GM18870 (cell line): ENCODE data around the gene SRD5A2.

ENCODE experiments used
- ATAC-seq: cut with Tn5 transposase; IDR thresholded peaks from one replicate; pipeline ENCODE4 v1.9.1; 2021; ENCODE audit warnings: moderate library complexity; ENCODE audit not compliant: unreplicated experiment

The SRD5A2 gene, protein sequence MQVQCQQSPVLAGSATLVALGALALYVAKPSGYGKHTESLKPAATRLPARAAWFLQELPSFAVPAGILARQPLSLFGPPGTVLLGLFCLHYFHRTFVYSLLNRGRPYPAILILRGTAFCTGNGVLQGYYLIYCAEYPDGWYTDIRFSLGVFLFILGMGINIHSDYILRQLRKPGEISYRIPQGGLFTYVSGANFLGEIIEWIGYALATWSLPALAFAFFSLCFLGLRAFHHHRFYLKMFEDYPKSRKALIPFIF

DNA sequence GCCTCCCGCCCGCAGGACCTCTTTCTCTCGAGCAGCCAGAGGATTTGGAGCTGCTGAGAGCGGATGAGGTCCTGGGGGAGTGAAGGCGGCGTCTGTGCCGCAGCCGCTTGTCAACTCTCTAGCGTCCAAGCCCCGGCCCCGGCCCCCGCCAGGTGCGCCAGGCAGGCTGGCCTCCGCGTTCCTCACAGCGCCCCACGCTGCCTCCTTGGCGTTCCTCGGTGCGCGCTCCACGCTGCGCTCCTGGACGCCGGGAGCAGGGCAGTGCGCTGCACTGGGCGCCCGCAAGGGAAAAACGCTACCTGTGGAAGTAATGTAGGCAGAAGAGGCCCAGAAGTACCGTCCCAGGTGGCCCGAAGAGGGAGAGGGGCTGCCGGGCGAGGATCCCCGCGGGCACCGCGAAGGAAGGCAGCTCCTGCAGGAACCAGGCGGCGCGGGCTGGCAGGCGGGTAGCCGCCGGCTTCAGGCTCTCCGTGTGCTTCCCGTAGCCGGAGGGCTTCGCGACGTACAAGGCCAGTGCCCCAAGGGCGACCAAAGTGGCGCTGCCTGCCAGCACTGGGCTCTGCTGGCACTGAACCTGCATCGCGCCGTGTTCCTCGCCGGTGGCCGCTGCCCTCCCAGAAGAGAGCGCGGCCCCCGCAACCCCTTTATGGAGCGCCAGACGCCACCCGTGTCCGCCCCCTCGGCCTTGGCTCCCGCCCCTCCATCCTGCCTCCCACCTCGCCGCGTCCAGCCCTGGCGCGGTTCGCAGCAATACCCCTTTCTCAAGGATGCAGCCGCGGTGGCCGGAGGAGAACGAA, at the start of gene SRD5A2:
SRD5A2 (minus strand) TSS at position 618 of the 797 bp plus-strand sequence; CDS start at position 580, 38 bp downstream.
- ATAC-seq = no peak

DNA sequence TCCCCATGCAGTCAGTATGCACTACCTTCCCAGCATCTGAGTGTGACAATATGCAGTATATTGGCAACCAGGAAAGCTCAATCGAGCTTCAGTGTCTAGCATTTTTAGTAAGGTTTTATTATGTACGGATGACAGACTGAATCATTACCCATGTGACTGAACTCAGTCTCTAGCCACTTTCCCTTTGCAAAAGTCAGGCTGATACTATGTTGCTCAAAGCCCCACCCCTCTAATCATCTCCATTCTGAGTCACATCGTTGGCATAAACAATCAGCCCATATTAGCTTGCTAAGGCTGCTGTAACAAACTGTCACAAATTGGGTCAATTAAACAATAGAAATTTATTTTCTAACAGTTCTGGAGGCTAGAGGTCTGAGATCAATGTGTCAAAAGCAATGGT, 25.8 kb upstream of the SRD5A2 start:
- no peak for ATAC-seq

DNA sequence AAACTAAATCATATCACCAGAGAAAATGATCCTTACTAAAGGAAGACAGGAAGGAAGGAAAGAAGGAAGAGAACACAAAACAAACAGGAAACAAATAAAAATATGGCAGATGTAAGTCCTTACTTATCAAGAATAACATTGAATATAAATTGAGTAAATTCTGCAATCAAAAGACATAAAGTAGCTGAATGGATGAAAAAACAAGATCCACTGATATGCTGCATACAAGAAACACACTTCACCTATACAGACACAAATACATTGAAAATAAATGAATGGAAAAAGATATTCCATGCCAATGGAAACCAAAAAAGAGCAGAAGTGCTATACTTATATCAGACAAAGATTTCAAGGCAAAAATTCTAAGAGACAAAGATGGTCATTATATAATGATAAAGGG, 18.0 kb upstream of the SRD5A2 start:
- no peak for ATAC-seq

DNA sequence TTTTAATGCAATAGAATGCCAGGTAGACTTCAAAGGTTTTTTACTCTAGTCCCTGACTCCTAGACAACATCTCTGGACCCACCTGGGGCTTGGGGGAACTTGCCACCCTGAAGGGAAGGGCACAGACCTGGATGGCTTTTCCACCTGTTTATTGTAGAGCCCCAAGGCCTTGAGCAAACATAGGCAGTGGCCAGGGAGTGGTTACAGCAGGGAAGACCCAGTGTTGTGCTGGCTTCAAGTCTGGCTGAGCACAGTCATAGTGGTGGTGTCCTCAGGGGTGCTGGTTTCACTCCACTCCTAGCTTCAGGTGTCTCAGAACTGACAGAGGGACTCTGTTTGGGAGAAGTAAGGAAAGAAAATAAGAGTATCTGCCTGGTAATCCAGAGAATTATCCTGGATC, 5.5 kb upstream of the SRD5A2 start:
- no peak for ATAC-seq

DNA sequence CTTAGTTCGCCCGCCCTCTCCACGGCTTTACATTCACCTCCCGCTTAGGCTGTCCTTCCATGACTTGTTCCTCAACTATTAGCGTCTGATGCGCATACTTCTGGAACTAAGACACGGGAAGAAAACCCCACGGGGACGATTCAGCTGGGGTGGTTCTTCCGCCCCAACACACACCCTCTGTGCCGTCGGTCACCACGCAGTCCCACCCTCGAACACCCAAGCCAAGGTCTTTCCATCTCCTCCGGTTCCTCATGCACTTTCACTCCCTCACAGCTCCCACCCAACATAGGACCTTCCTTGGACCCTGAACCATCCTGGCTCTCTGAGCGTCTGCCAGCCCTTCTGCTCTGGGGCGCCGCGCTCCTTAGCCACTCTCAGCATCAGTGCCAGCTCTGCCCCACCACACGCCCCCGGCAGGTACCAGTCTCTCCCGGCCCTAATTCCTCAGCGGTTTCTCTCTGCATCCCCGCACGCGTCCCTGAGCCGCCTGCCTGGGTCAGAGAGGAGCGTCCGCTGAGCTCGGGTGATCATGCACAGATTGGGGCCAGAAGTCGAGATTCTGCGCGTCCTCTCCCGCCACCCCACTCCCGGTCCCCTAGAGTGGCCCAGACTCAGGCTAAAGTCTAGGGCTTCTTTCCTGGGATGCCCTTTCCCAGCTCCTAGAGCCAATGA, 522 bp upstream of the SRD5A2 start:
- no peak for ATAC-seq

DNA sequence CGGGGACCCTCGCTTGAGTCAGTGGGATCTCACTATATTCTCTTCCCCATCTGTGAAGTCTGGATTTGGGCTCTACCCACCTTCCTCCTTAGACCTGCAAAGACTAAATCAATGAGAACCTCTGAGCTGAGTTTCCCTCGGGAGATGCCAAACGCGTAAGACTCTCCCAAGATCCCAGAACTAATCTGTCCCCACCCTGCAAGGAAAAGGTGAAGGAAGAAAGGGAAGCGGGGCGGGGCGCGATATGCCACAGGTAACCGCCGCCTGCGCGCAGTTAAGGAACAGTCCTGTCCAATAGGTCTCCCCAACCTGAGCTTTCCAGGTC, 780 bp downstream of the SRD5A2 start:
- no peak for ATAC-seq

DNA sequence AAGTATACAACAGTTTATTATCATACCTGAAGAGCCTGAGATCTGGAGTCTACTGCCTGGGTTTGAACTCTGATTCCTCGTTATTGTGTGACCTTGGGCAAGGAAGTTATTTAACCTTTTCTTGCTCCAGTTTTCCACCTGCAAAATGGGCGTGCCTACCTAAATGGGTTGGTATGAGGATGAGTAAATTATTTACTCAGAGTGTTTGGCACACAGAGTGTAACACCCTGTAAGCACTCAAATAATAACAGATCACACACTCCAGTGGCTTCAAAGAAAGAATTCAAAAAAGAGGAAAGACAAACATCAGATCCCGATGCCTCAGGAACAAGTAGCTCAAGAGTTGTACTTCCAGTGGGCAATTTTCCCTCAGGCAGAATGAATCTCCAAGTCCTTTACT, 2.4 kb downstream of the SRD5A2 start:
- ATAC-seq = no peak

DNA sequence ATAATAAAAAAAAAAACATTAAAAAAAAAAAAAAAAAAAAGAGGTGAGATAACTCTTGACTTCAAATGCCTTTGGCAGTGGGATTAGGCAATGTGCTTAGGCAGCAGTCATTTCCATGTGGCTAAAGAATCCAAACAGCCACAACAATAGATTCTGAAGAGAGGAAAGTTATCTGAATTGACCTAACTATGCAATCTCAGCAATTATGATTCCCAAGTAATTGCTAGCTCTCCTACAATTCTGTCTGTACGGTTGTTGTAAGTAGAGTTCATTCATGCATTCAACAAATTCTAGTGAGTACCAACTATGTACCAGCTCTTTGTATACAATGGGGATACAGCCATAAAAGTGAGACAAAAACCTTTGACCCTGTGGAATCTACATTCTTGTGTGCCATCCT, 3.6 kb downstream of the SRD5A2 start:
- no peak for ATAC-seq

DNA sequence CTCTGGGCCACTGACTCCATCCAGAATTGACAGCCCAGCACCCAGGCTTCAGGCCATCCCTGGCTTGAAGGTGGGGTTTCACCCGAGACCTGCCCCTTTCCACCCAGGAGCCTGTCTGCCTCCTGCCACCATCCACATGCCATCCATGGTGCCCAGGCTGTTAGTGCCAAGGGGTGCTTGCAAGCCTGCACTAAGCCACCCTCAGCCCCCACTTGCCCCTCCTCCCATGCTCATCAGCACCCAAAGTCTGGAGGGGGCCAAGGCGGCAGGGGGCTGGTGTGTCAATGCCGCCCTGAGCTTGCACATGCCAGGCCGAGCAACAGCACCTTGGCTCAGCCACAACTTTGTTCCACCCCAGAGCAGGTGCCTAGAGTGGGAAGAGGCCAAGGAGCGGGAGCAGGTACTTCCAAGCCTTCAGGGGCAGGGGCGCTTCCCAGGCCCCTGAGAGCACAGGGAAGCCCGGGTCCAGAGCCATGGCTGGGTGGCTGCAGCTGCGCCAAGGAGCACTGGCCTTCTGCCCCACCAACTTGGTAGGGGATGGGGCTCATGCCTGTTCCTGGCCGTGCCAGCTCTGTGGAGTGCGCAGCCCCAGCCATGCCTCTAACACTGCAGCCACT, 12.0 kb downstream of the SRD5A2 start:
- no peak for ATAC-seq

DNA sequence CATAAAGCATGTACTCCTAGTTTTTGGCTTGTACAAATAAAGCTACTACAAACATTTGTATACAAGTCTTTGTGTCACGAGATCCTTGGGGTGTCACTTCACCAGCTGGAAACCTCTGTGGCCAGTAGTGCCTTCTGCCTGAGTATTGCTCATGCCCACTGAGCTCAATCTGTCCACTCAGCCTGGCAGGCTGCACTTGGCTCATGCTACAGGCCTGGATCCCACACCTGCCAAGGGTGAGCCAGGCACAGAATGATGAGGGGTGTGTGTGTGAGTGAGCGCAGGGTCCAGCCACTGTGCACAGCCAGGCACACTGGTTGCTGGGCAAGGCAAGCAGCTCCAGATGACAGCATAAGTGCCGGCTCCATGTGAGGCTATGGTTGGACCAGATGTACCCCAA, 13.1 kb downstream of the SRD5A2 start:
- ATAC-seq = no peak

DNA sequence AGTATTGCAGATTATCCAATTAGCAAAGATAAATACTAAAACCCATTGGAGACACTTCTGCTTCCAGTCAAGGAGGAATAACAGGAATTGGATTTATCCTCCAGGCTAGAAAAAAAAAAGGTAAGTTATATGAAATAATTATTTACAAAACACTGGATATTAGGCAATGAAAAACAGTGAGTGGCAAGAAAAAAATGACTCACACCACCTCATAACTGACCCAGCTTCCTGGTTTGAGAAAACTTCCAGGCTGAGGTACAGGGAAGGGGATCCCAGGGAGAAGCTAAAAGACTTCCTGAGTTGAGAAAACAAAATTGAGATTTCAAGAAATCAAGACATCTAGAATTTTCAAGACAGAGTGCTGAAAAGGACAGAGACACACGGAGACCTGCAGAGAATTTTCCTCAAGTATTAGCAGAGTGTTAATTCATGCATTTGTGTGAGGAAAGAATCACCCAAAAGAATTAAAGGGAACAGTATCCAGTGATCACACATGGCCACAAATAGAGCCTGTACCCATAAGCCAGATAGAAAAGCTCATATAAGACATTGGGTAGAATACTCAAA, 17.4 kb downstream of the SRD5A2 start:
- ATAC-seq = no peak

DNA sequence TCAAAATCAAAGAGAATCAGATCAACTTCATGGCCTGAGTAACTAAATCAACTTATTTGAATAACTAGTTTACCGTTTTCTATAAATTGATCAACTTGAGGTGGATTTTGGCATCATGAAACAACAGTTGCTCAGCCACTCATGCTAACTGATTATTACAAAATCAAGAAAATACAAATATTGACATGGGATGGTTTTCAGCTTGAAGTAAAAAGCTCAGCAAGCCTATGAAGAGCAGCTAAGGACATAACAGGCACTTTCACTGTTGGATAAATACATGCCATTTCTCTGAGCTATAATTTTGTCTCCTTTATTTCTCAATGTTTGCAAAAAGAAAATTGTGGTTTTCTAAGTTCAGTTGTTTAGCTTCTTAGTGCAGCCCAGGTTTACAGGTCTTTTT, 18.9 kb downstream of the SRD5A2 start:
- no peak for ATAC-seq

DNA sequence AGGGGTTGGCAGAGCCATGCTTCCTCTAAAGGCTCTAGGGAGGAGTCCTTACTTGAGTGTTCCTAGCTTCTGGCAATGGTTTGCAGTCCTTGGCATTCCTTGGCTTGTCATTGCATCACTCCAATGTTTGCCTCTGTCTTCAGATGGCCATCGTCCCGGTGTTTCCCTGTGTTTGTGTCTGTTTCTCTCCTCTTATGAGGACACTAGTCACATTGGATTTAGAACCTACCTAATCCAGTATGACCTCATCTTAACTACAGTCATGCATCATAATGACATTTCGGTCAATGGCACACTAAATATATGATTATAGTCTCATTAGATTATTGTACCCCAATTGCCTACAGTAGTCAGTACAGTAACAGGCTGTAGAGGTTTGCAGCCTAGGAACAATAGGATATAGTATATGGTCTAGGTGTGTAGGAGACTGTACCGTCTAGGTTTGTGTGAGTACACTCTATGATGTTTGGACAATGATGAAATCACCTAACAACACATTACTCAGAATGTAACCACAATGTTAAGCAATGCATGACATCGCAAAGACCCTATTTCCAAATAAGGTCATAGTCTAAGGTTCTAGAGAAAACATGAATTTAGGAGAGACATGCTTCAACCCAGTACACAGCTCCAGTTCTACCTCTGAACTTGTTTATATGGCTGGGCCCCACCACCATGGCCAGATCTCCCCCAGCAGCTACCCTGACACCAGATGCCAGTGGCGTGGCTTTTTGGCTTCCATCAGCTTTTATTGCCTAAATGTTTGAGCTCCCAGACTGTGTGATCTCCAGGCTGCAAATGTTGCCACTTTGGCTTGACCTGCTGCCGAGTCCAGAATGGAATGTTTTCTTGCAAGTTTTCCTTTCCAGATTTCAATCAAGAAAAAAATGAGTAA, 22.1 kb downstream of the SRD5A2 start:
- ATAC-seq = no peak

DNA sequence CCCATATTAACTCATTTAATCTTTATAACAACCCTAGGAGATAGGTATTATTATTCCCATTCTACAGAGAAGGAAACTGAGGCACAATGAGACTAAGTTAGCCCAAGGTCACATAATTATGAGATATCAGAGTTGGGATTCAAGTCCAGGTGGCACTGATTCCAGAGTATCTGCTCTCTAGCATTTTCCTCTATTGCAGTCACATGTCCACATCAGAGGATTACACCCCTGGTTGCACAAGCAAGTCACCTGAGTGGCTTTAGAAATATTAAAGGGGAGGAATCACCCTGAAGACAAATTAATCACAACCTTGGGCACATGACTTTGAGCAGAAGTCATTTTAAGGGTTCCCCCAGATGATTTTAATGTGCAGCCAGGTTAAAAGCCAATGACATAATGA, 23.8 kb downstream of the SRD5A2 start:
- no peak for ATAC-seq

DNA sequence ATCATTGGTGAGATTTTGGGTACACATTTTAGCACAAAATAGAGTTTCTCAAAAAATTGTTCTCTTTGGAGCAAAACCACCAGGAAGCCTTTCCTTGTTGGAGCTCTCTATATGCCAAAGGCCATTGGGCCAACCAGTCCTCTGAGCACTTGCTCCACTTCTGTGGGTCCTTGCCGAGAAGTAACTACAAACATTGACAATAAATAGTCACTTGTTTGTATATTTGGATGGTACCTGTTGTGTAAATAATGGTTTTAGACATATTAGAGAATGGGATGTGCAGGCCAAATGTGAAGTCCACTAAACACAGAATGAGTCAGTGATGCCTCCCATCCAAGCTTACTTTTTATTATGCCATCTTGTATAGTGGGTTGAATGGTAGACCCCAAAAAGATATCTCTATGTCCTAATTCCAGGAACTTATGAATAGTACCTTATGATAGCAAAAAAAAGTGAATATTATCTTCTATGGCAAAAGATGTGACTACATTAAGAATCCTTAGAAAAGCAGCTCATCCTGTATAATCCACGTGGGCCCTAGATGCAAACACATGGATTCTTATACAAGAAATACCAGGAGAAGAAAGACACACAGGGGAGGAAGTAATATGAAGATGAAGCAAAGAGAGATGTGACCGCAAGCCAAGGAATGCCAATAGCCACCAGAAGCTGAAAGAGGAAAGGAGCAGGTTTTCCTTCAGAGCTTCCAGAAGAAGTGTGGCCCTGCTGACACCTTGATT, 24.6 kb downstream of the SRD5A2 start:
- no peak for ATAC-seq

DNA sequence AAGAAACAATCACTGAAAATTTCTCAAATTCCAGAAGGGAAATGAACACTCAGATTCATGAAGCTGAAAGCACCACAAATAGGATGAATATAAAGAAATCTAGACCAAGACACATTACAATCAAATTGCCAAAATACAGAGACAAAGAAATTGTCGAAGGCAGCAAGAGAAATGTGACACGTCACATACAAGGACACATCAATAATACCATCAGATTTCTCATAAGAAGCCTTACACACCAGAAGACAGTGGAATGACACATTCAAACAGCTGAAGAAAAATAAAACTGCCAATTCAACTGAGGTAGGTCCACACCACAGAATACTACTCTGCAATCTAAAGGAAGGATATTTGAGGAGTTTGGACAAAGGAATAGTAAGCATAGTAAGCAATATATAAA, 27.4 kb downstream of the SRD5A2 start:
- no peak for ATAC-seq

DNA sequence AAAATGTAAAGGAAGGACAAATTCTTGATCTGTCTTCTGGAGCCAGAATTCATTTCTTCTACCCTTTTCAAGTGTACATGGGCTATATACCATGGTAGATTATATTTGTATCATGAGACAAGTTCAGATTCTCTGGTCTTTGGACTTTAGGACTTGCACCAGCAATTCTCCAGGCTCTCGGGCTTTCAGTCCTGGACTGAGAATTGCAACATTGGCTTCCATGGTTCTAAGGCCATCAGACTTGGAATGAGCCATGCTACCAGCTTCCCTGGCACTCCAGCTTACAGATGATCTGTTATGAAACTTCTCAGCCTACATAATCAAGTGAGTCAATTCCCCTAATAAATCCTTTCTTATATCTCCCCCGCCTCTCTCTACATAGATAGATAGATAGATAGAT, 33.3 kb downstream of the SRD5A2 start:
- no peak for ATAC-seq

DNA sequence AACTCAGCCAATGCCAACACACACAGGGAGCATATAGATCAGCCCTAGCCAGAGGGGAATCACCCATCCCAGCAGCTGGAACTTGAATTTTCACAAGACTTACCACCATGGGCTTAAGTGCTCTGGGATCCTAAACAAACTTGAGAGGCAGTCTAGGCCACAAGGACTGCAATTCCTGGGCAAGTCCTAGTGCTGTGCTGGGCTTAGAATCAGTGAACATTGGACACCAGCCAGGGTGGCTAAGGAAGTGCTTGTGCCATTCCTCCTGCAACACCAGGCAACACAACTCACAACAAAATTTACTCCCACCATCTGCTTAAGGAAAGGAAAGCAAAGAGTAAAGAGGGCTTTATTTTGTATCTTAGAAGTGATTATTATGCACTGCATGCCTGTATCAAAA, 38.9 kb downstream of the SRD5A2 start:
- ATAC-seq = no peak

DNA sequence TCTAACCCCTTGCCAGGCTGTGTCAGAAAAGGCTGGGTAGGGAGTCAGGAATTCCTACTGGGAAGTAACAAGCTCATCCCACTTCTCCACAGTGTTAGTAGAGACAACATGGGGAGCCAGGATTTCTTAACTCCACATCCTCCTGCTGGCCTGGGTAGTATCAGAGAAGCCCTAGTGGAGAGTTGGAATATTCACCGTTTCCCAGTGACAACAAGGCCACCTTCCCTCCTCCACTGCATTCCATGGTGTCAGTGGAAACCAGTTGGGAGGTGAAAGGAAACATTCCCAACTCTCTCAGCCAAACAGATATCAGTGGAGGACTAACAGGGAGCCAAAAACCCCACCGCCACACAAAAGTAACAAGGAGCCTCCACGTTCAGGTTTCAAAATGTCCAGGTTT, 41.2 kb downstream of the SRD5A2 start:
- ATAC-seq = no peak

DNA sequence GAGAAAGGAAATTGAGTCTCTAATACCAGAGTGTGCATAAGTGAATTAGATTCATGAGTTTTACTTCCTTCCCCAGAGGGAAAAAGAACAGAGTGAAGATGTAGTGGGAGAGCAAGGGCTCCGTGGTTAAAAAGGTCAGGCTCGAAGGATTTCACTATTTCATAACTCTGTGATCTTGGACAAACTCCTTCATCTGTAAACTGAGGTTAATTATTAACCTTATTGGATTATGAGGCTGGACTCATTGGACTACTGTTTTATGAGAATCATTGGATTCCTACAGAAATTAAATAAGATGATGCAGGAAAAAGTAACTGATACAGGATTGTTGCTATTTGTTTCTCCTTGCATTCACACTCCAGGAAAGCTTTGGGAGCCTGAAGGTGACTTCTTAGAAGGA, 45.0 kb downstream of the SRD5A2 start:
- ATAC-seq = no peak
